MM.1S (cell line): ENCODE measurements around the gene AREL1.

ENCODE experiments used
- CTCF ChIP-seq: fragments of 300-600 bp; sonication (generic); IDR thresholded peaks from 2 replicates; pipeline ENCODE4 v1.5.1; 2016; ENCODE audit warnings: antibody characterized with exemption, low read length, mixed read lengths
- EZH2 ChIP-seq: fragments of 300-600 bp; sonication (generic); optimal IDR thresholded peaks from 2 replicates; pipeline ENCODE3; 2017; ENCODE audit warnings: low read depth, mild to moderate bottlenecking, antibody characterized with exemption, low read length, mixed read lengths
- EZH2phosphoT487 ChIP-seq: fragments of 300-600 bp; sonication (generic); IDR thresholded peaks from 2 replicates; pipeline ENCODE4 v1.6.1; 2018; ENCODE audit warnings: antibody characterized with exemption, low read length

GRCh38 chr14:74647678-74648461, 65.0 kb downstream of the AREL1 start:
- no peak for TF ChIP-seq CTCF
- TF ChIP-seq EZH2: no peak
- no peak for TF ChIP-seq EZH2phosphoT487
